HEK293 (cell line): ENCODE data around the gene GMDS.

Source experiments
- GLI2 ChIP-seq: fragments of 450-650 bp; formaldehyde crosslinking; IDR thresholded peaks from 2 replicates; pipeline ENCODE4; 2017; ENCODE audit warnings: missing biosample characterization, missing genetic modification characterization, low read depth, borderline replicate concordance
- SCRT2 ChIP-seq: fragments of 450-650 bp; formaldehyde crosslinking; IDR thresholded peaks from 2 replicates; pipeline ENCODE4 v1.5.1; 2016; ENCODE audit warnings: missing biosample characterization, missing genetic modification characterization
- ZBTB8A ChIP-seq: fragments of 450-650 bp; formaldehyde crosslinking; IDR thresholded peaks from 2 replicates; pipeline ENCODE4 v1.5.1; 2016; ENCODE audit warnings: missing biosample characterization, missing genetic modification characterization
- ZIC2 ChIP-seq: fragments of 450-650 bp; formaldehyde crosslinking; IDR thresholded peaks from 2 replicates; pipeline ENCODE4 v1.5.1; 2016; ENCODE audit warnings: missing biosample characterization, missing genetic modification characterization
- ZNF2 ChIP-seq: fragments of 450-650 bp; formaldehyde crosslinking; IDR thresholded peaks from 2 replicates; pipeline ENCODE4 v1.5.1; 2016; ENCODE audit warnings: missing biosample characterization, missing genetic modification characterization
- ZNF211 ChIP-seq: fragments of 450-650 bp; formaldehyde crosslinking; IDR thresholded peaks from 2 replicates; pipeline ENCODE4 v1.5.1; 2016; ENCODE audit warnings: low read depth, missing biosample characterization, missing genetic modification characterization
- ZNF335 ChIP-seq: fragments of 450-650 bp; formaldehyde crosslinking; conservative IDR thresholded peaks from 2 replicates; pipeline ENCODE4 v1.5.1; 2016; ENCODE audit warnings: missing biosample characterization, missing genetic modification characterization
- ZNF354C ChIP-seq: fragments of 450-650 bp; formaldehyde crosslinking; IDR thresholded peaks from 2 replicates; pipeline ENCODE4 v1.5.1; 2016; ENCODE audit warnings: missing biosample characterization, missing genetic modification characterization, low read depth, borderline replicate concordance
- ZNF366 ChIP-seq: fragments of 450-650 bp; formaldehyde crosslinking; conservative IDR thresholded peaks from 2 replicates; pipeline ENCODE4 v1.5.1; 2016; ENCODE audit warnings: missing biosample characterization, missing genetic modification characterization
- ZNF391 ChIP-seq: fragments of 450-650 bp; formaldehyde crosslinking; IDR thresholded peaks from 2 replicates; pipeline ENCODE4 v1.5.1; 2016; ENCODE audit warnings: low read depth, missing biosample characterization, missing genetic modification characterization, borderline replicate concordance
- ZNF404 ChIP-seq: fragments of 450-650 bp; formaldehyde crosslinking; IDR thresholded peaks from 2 replicates; pipeline ENCODE4 v1.5.1; 2017; ENCODE audit warnings: missing biosample characterization, missing genetic modification characterization
- ZNF677 ChIP-seq: fragments of 450-650 bp; IDR thresholded peaks from 2 replicates; pipeline ENCODE4 v1.5.0; 2018; ENCODE audit warnings: missing biosample characterization, mild to moderate bottlenecking, missing genetic modification characterization, moderate library complexity
- ZNF701 ChIP-seq: fragments of 450-650 bp; formaldehyde crosslinking; IDR thresholded peaks from 2 replicates; pipeline ENCODE4 v1.5.1; 2016; ENCODE audit warnings: missing biosample characterization, missing genetic modification characterization
- TF ChIP-seq, protein P1 (sequence below): fragments of 450-650 bp; formaldehyde crosslinking; IDR thresholded peaks from 2 replicates; pipeline ENCODE4 v1.5.1; 2016; ENCODE audit warnings: missing biosample characterization, missing genetic modification characterization
- TF ChIP-seq, protein P2 (sequence below): fragments of 450-650 bp; formaldehyde crosslinking; IDR thresholded peaks from 2 replicates; pipeline ENCODE4 v1.5.1; 2016; ENCODE audit warnings: missing biosample characterization, missing genetic modification characterization
- TF ChIP-seq, protein P3 (sequence below): fragments of 450-650 bp; formaldehyde crosslinking; IDR thresholded peaks from 2 replicates; pipeline ENCODE4 v1.5.1; 2016; ENCODE audit warnings: missing biosample characterization, missing genetic modification characterization, low read depth
- TF ChIP-seq, protein P4 (sequence below): fragments of 450-650 bp; formaldehyde crosslinking; IDR thresholded peaks from 2 replicates; pipeline ENCODE4 v1.5.1; 2016; ENCODE audit warnings: missing biosample characterization, missing genetic modification characterization
- TF ChIP-seq, protein P5 (sequence below): fragments of 450-650 bp; formaldehyde crosslinking; conservative IDR thresholded peaks from 2 replicates; pipeline ENCODE4 v1.5.1; 2016; ENCODE audit warnings: low read depth, missing biosample characterization, missing genetic modification characterization
- TF ChIP-seq, protein P6 (sequence below): fragments of 450-650 bp; formaldehyde crosslinking; IDR thresholded peaks from 2 replicates; pipeline ENCODE4 v1.5.1; 2016; ENCODE audit warnings: missing biosample characterization, missing genetic modification characterization, low read depth
- TF ChIP-seq, protein P7 (sequence below): fragments of 450-650 bp; formaldehyde crosslinking; IDR thresholded peaks from 2 replicates; pipeline ENCODE4 v1.5.1; 2016; ENCODE audit warnings: missing biosample characterization, missing genetic modification characterization

Gene GMDS

DNA sequence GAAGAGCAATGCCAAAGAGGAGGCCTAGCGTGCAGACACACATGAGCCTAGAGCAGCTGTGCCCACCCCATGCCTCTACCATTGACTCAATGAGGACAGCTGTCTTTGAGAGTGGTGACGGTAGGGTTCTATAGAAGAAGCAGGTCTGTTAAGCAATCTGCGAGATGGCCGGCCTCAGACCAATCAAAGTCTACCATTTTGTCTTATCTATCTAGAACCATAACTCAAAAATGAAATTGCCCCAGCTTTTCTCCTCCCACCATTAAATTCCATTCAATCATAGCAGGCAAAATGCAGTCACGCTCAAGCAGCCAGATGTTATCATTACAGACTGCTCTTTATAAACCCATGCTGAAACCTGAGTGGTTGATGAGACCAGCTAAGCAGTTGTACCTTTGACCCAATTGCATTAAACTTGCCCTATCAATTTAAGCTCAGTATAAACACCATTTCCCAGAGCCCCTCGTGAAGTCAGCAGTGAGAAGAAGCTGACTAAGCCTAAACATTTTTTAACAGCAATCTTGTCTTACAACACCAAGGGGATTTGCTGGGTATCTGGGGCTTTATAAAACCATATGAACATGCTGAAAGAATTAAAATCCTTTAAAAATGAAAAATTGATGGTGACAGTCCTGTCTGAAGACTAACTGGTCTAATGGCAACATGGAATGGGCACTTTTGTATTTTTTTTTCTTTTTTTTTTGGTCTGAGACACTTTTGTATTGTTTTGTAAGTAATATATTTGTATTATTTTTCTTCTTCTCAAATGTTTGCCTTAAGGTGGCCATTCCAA lies 578.2 kb downstream of the GMDS start (continued):
- TF ChIP-seq, protein P1, sequence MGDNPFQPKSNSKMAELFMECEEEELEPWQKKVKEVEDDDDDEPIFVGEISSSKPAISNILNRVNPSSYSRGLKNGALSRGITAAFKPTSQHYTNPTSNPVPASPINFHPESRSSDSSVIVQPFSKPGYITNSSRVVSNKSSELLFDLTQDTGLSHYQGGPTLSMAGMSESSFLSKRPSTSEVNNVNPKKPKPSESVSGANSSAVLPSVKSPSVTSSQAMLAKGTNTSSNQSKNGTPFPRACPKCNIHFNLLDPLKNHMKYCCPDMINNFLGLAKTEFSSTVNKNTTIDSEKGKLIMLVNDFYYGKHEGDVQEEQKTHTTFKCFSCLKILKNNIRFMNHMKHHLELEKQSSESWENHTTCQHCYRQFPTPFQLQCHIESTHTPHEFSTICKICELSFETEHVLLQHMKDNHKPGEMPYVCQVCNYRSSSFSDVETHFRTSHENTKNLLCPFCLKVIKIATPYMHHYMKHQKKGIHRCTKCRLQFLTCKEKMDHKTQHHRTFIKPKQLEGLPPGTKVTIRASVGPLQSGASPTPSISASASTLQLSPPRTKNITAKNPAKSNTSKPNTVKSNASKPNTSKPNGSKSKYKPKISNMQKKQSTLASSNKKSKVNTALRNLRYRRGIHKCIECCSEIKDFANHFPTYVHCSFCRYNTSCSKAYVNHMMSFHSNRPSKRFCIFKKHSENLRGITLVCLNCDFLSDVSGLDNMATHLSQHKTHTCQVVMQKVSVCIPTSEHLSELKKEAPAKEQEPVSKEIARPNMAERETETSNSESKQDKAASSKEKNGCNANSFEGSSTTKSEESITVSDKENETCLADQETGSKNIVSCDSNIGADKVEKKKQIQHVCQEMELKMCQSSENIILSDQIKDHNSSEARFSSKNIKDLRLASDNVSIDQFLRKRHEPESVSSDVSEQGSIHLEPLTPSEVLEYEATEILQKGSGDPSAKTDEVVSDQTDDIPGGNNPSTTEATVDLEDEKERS (tag by site-specific recombination) = no peak
- TF ChIP-seq, protein P2, sequence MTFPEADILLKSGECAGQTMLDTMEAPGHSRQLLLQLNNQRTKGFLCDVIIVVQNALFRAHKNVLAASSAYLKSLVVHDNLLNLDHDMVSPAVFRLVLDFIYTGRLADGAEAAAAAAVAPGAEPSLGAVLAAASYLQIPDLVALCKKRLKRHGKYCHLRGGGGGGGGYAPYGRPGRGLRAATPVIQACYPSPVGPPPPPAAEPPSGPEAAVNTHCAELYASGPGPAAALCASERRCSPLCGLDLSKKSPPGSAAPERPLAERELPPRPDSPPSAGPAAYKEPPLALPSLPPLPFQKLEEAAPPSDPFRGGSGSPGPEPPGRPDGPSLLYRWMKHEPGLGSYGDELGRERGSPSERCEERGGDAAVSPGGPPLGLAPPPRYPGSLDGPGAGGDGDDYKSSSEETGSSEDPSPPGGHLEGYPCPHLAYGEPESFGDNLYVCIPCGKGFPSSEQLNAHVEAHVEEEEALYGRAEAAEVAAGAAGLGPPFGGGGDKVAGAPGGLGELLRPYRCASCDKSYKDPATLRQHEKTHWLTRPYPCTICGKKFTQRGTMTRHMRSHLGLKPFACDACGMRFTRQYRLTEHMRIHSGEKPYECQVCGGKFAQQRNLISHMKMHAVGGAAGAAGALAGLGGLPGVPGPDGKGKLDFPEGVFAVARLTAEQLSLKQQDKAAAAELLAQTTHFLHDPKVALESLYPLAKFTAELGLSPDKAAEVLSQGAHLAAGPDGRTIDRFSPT = no peak
- TF ChIP-seq, protein P3, sequence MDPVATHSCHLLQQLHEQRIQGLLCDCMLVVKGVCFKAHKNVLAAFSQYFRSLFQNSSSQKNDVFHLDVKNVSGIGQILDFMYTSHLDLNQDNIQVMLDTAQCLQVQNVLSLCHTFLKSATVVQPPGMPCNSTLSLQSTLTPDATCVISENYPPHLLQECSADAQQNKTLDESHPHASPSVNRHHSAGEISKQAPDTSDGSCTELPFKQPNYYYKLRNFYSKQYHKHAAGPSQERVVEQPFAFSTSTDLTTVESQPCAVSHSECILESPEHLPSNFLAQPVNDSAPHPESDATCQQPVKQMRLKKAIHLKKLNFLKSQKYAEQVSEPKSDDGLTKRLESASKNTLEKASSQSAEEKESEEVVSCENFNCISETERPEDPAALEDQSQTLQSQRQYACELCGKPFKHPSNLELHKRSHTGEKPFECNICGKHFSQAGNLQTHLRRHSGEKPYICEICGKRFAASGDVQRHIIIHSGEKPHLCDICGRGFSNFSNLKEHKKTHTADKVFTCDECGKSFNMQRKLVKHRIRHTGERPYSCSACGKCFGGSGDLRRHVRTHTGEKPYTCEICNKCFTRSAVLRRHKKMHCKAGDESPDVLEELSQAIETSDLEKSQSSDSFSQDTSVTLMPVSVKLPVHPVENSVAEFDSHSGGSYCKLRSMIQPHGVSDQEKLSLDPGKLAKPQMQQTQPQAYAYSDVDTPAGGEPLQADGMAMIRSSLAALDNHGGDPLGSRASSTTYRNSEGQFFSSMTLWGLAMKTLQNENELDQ (tag by site-specific recombination) = peak; percentile 77; the same call in 1 of the 2 replicates
- TF ChIP-seq ZNF2 (tag by site-specific recombination) (0 out of 2 replicates have a peak, but pooled peaks have one; percentile 49), ZNF354C (tag by site-specific recombination) (no peak), ZIC2 (tag by site-specific recombination) (no peak), GLI2 (tag by site-specific recombination) (peak; percentile 99), ZNF701 (no peak), ZBTB8A (tag by site-specific recombination) (peak; percentile 82), SCRT2 (tag by site-specific recombination) (no peak), ZNF404 (tag by site-specific recombination) (no peak), ZNF335 (tag by site-specific recombination) (peak; percentile 64), ZNF366 (peak; percentile 79), ZNF211 (tag by site-specific recombination) (no peak), ZNF391 (no peak), ZNF677 (tag by site-specific recombination) (no peak)
- TF ChIP-seq, protein P4, sequence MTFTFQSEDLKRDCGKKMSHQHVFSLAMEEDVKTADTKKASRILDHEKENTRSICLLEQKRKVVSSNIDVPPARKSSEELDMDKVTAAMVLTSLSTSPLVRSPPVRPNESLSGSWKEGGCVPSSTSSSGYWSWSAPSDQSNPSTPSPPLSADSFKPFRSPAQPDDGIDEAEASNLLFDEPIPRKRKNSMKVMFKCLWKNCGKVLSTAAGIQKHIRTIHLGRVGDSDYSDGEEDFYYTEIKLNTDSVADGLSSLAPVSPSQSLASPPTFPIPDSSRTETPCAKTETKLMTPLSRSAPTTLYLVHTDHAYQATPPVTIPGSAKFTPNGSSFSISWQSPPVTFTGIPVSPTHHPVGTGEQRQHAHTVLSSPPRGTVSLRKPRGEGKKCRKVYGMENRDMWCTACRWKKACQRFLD (tag by site-specific recombination) = no peak
- TF ChIP-seq, protein P5, sequence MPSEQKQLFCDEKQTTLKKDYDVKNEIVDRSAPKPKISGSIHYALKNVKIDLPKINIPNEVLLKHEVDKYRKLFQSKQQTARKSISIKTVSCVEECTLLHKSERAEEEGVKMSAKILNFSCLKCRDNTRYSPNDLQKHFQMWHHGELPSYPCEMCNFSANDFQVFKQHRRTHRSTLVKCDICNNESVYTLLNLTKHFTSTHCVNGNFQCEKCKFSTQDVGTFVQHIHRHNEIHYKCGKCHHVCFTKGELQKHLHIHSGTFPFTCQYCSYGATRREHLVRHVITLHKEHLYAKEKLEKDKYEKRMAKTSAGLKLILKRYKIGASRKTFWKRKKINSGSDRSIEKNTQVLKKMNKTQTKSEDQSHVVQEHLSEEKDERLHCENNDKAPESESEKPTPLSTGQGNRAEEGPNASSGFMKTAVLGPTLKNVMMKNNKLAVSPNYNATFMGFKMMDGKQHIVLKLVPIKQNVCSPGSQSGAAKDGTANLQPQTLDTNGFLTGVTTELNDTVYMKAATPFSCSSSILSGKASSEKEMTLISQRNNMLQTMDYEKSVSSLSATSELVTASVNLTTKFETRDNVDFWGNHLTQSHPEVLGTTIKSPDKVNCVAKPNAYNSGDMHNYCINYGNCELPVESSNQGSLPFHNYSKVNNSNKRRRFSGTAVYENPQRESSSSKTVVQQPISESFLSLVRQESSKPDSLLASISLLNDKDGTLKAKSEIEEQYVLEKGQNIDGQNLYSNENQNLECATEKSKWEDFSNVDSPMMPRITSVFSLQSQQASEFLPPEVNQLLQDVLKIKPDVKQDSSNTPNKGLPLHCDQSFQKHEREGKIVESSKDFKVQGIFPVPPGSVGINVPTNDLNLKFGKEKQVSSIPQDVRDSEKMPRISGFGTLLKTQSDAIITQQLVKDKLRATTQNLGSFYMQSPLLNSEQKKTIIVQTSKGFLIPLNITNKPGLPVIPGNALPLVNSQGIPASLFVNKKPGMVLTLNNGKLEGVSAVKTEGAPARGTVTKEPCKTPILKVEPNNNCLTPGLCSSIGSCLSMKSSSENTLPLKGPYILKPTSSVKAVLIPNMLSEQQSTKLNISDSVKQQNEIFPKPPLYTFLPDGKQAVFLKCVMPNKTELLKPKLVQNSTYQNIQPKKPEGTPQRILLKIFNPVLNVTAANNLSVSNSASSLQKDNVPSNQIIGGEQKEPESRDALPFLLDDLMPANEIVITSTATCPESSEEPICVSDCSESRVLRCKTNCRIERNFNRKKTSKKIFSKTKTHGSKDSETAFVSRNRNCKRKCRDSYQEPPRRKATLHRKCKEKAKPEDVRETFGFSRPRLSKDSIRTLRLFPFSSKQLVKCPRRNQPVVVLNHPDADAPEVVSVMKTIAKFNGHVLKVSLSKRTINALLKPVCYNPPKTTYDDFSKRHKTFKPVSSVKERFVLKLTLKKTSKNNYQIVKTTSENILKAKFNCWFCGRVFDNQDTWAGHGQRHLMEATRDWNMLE (tag by site-specific recombination) = peak; percentile 51
- TF ChIP-seq, protein P6, sequence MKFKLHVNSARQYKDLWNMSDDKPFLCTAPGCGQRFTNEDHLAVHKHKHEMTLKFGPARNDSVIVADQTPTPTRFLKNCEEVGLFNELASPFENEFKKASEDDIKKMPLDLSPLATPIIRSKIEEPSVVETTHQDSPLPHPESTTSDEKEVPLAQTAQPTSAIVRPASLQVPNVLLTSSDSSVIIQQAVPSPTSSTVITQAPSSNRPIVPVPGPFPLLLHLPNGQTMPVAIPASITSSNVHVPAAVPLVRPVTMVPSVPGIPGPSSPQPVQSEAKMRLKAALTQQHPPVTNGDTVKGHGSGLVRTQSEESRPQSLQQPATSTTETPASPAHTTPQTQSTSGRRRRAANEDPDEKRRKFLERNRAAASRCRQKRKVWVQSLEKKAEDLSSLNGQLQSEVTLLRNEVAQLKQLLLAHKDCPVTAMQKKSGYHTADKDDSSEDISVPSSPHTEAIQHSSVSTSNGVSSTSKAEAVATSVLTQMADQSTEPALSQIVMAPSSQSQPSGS (tag by site-specific recombination) = peak; percentile 83
- TF ChIP-seq, protein P7, sequence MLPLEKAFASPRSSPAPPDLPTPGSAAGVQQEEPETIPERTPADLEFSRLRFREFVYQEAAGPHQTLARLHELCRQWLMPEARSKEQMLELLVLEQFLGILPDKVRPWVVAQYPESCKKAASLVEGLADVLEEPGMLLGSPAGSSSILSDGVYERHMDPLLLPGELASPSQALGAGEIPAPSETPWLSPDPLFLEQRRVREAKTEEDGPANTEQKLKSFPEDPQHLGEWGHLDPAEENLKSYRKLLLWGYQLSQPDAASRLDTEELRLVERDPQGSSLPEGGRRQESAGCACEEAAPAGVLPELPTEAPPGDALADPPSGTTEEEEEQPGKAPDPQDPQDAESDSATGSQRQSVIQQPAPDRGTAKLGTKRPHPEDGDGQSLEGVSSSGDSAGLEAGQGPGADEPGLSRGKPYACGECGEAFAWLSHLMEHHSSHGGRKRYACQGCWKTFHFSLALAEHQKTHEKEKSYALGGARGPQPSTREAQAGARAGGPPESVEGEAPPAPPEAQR = no peak
